HepG2 (cell line): ENCODE measurements around the gene KRTAP26-1. TPM values are rescaled to one million over a fixed set of nuclear protein-coding genes. Genes with fewer than 3 reads are reported as not detected.

ENCODE experiments used
- ATAC-seq: fragments of 200-7000 bp; cut with Tn5 transposase; 3 replicates; pipeline ENCODE4 v1.9.1; 2020; ENCODE audit warnings: mild to moderate bottlenecking, moderate library complexity
- BruUV-seq: library from RNA; stranded (reverse); fragments of 400-500 nt; replicated peaks from 2 replicates; lab custom pipeline; 2021; lab: Mats Ljungman, UMichigan
- CTCF ChIA-PET: fragments of 300-600 bp; formaldehyde crosslinking; extraction: SDS; loops from one replicate; lab custom pipeline; 2021; ENCODE audit warnings: low total read pairs, inconsistent platforms, low intra/inter-chr PET ratio; lab: Yijun Ruan, JAX
- POLR2A ChIA-PET: fragments of 350-600 bp; sonication (Branson Sonifier 250); formaldehyde crosslinking; loops from one replicate; lab custom pipeline; 2020; ENCODE audit warnings: antibody characterized with exemption, inconsistent platforms; lab: Yijun Ruan, JAX
- DNase-seq: peaks from one replicate; pipeline ENCODE4 v3.0.0-alpha.2; 2015; ENCODE audit warnings: low spot score
- FAIRE-seq: peaks from 3 replicates; lab custom pipeline; 2011; peaks lifted over from hg19 to GRCh38; lab: Jason Lieb, UNC
- H2AFZ ChIP-seq: one replicate; pipeline ENCODE4 v1.6.1; 2011; ENCODE audit warnings: low read length, inconsistent platforms
- H3K27ac ChIP-seq: fragments of 300-600 bp; 3 replicates; pipeline ENCODE4 v1.8.0; 2011; ENCODE audit warnings: mixed run types, mild to moderate bottlenecking, mixed read lengths, low read length, inconsistent platforms; ENCODE audit not compliant: insufficient read depth; ENCODE audit errors: extremely low read length
- H3K27me3 ChIP-seq, 2 experiments: fragments of 200-600 bp in 1 of 2; 2 replicates in 1 of 2; 3 replicates in 1 of 2; pipeline versions ENCODE4 v1.6.0 to v1.8.0; 2011; ENCODE audit warnings: low read length in 2 of 2, mild to moderate bottlenecking in 2 of 2, moderate library complexity in 2 of 2, inconsistent platforms in 1 of 2; ENCODE audit not compliant: insufficient read depth in 2 of 2, control insufficient read depth in 1 of 2
- H3K36me3 ChIP-seq, 2 experiments: fragments of 200-600 bp in 1 of 2; replicated peaks in 1 of 2; 2 replicates in 1 of 2; 3 replicates in 1 of 2; pipeline versions ENCODE4 v1.5.1 to v1.8.0; 2011; ENCODE audit warnings: low read length in 2 of 2, inconsistent platforms in 1 of 2; ENCODE audit not compliant: insufficient read depth in 2 of 2, control insufficient read depth in 1 of 2
- H3K4me1 ChIP-seq: 2 replicates; pipeline ENCODE4 v1.5.1; 2012; ENCODE audit warnings: low read length, inconsistent platforms; ENCODE audit not compliant: insufficient read depth
- H3K4me2 ChIP-seq: 2 replicates; pipeline ENCODE4 v1.6.0; 2011; ENCODE audit warnings: low read depth, low read length, inconsistent platforms
- H3K4me3 ChIP-seq, 3 experiments: fragments of 200-600 bp in 1 of 3; sonication (generic), shearing (Covaris generic) in 1 of 3; replicated peaks in 1 of 3; 2 replicates each; pipeline ENCODE4 v1.5.1; 2011 to 2016; ENCODE audit warnings: low read length in 3 of 3, inconsistent platforms in 2 of 3, low read depth in 2 of 3, mild to moderate bottlenecking in 2 of 3, control low read depth in 1 of 3, mixed read lengths in 1 of 3; ENCODE audit not compliant: insufficient read depth in 1 of 3
- H3K79me2 ChIP-seq: one replicate; pipeline ENCODE4 v1.6.1; 2011; ENCODE audit warnings: low read length, inconsistent platforms; ENCODE audit not compliant: insufficient read depth
- H3K9ac ChIP-seq: 2 replicates; pipeline ENCODE4 v1.6.0; 2011; ENCODE audit warnings: mild to moderate bottlenecking, low read depth, low read length, inconsistent platforms; ENCODE audit not compliant: insufficient read depth
- H3K9me3 ChIP-seq: 2 replicates; pipeline ENCODE4 v1.5.1; 2012; ENCODE audit warnings: mild to moderate bottlenecking, low read length
- H4K20me1 ChIP-seq: 2 replicates; pipeline ENCODE4 v1.6.0; 2011; ENCODE audit warnings: inconsistent platforms, mild to moderate bottlenecking, low read length, moderate library complexity; ENCODE audit not compliant: insufficient read depth
- ATF7 ChIP-seq, 2 experiments: fragments of 450-650 bp in 1 of 2; sonication (generic) in 1 of 2; formaldehyde crosslinking in 1 of 2; IDR thresholded peaks; 2 replicates each; pipeline versions ENCODE4 v1.4.0 to v1.6.1; 2016 to 2020; ENCODE audit warnings: antibody characterized with exemption in 1 of 2, mild to moderate bottlenecking in 1 of 2, missing genetic modification reagents in 1 of 2
- EZH2 ChIP-seq: conservative IDR thresholded peaks from 2 replicates; pipeline ENCODE4 v1.6.1; 2012; ENCODE audit warnings: mild to moderate bottlenecking, low read depth, low read length, moderate library complexity
- FOXO1 ChIP-seq: sonication (generic); formaldehyde crosslinking; IDR thresholded peaks from 2 replicates; pipeline ENCODE4 v1.4.0; 2020; ENCODE audit warnings: missing genetic modification reagents
- RFX3 ChIP-seq: IDR thresholded peaks from 2 replicates; pipeline ENCODE4 v1.6.1; 2016; ENCODE audit warnings: missing biosample characterization, missing genetic modification reagents
- TOPORS ChIP-seq: sonication (generic); formaldehyde crosslinking; IDR thresholded peaks from 2 replicates; pipeline ENCODE4 v1.8.0; 2023; ENCODE audit warnings: mild to moderate bottlenecking, missing genetic modification reagents
- ZBTB4 ChIP-seq: sonication (generic); formaldehyde crosslinking; IDR thresholded peaks from 2 replicates; pipeline ENCODE4 v1.4.0; 2020; ENCODE audit warnings: missing genetic modification reagents, mild to moderate bottlenecking, borderline replicate concordance
- ZNF687 ChIP-seq: sonication (generic); formaldehyde crosslinking; IDR thresholded peaks from 2 replicates; pipeline ENCODE4 v1.5.1; 2020; ENCODE audit warnings: mild to moderate bottlenecking, missing genetic modification reagents, moderate library complexity
- ZNF713 ChIP-seq: sonication (generic); formaldehyde crosslinking; IDR thresholded peaks from 2 replicates; pipeline ENCODE4 v1.4.0; 2020; ENCODE audit warnings: mild to moderate bottlenecking, missing genetic modification reagents
- ZNF768 ChIP-seq: sonication (generic); formaldehyde crosslinking; IDR thresholded peaks from 2 replicates; pipeline ENCODE4 v1.4.0; 2020; ENCODE audit warnings: missing genetic modification reagents
- WGBS: methylation state at CpG from one replicate; pipeline ENCODE4 v1.1.6; 2017; ENCODE audit warnings: low lambda C conversion rate; 5-methylcytosine and 5-hydroxymethylcytosine counted together
- in situ Hi-C: cut with HindIII; loops from 2 replicates; pipeline ENCODE4 v1.10.0; 2017; ENCODE audit warnings: low pct_unique_long_range_greater_than_20kb; ENCODE audit not compliant: extremely low pct_ligation_motif_present
- intact Hi-C: fragments of 100-400 bp; cut with micrococcal nuclease; formaldehyde crosslinking; loops from one replicate; pipeline ENCODE4 v1.10.0; 2022; ENCODE audit not compliant: unreplicated experiment
- polyA plus RNA-seq, 8 experiments: library from polyadenylated mRNA; depleted of rRNA in 3 of 8; stranded (reverse) in 7 of 8; unstranded in 1 of 8; fragments of >200 nt; fragmentation: Illumina TruSeq in 4 of 8; extraction: Trizol in 4 of 8; gene quantifications; 2 replicates each; pipeline versions ENCODE4 v1.2.1 to v1.2.3, GENCODE V29; 2011 to 2016; ENCODE audit warnings: low read depth in 4 of 8, missing spikeins in 1 of 8, mixed read lengths in 1 of 8; ENCODE audit not compliant: insufficient read depth in 1 of 8
- total RNA-seq, 5 experiments: library from RNA; depleted of rRNA; stranded (reverse); fragments of >200 nt; fragmentation: Illumina TruSeq; extraction: Trizol; gene quantifications; 2 replicates each; pipeline ENCODE4 v1.2.3, GENCODE V29; 2016; ENCODE audit warnings: low read depth in 1 of 5
- TF ChIP-seq, protein P1 (sequence below): IDR thresholded peaks from 2 replicates; pipeline ENCODE4 v1.6.1; 2018; ENCODE audit warnings: missing genetic modification reagents, mild to moderate bottlenecking, missing compliant biosample characterization
- TF ChIP-seq, protein P2 (sequence below): sonication (generic); formaldehyde crosslinking; IDR thresholded peaks from 2 replicates; pipeline ENCODE4 v1.4.0; 2020; ENCODE audit warnings: missing genetic modification reagents, borderline replicate concordance

KRTAP26-1 gene
- total and polyA plus RNA-seq, 2 of the 13 experiments (the other 11 are each of a cell fraction or from before 2014, with no cell fraction given), result not detected

DNA sequence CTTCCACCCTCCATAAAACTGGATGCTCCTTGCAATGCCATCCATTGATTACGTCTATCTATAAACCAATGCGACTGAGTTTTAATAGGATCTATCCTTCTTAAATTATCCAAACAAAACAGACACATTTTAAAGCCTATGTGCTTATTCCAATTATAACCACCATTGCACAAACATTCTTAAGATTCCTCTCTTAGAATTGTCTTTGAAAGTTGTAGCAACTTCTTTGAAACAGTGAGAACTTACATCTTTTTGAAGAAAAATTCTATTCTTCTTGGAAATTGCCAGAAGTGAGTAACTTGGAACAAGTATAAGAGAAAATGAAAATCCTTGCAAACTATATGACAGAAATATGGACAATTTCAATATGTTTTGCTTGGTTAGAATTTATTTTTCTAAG lies at the start of gene KRTAP26-1 (continued):
- TF ChIP-seq ZNF713, result no peak
- no peak for TF ChIP-seq TOPORS
- no peak for TF ChIP-seq ATF7 (IDR thresholded peaks at IDR 0.05)
- TF ChIP-seq ATF7 (CRISPR knock-in tag; IDR thresholded peaks at IDR 0.05), result no peak
- no peak for TF ChIP-seq EZH2
- TF ChIP-seq, protein P1, sequence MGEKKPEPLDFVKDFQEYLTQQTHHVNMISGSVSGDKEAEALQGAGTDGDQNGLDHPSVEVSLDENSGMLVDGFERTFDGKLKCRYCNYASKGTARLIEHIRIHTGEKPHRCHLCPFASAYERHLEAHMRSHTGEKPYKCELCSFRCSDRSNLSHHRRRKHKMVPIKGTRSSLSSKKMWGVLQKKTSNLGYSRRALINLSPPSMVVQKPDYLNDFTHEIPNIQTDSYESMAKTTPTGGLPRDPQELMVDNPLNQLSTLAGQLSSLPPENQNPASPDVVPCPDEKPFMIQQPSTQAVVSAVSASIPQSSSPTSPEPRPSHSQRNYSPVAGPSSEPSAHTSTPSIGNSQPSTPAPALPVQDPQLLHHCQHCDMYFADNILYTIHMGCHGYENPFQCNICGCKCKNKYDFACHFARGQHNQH, result no peak

DNA sequence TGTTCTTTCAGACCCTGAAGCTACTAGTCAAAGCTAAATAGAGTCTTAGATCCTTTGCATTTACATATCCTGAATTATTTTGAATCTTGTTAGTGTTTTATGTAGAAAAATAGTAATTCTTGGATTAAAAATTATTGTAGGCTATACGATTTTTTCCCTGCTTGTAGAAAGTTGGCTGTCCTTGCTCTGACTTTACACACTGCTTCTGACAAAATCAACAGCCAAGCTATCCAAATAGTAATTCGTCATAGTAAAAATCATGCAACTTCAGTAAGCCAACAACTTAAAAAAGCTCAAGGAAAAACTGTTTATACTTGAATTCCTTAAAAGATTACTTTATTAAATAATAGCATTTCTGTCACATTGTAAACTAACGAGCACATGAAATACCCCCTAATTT lies 35.8 kb upstream of the KRTAP26-1 start:
- CTCF ChIA-PET, result no interaction called here
- WGBS, result 1% methylated on average over 3 of the region's 3 CpGs
- Histone ChIP-seq H3K27ac (no peak overlapping the region), H3K36me3 (no peaks in the 10 kb centered on the region), H4K20me1 (no peaks in the 10 kb centered on the region), H3K27me3 (no peaks in the 10 kb centered on the region), H3K9me3 (peaks cover 78% of the 10 kb centered on the region), H2AFZ (no peak overlapping the region), H3K4me3 (no peak overlapping the region), H3K4me1 (no peaks in the 10 kb centered on the region), H3K9ac (no peak overlapping the region), H3K79me2 (no peaks in the 10 kb centered on the region), H3K4me2 (no peak overlapping the region)
- POLR2A ChIA-PET, result no interaction called here
- BruUV-seq, result no TSS peak
- FAIRE-seq (no peak), ATAC-seq (no peak), DNase-seq (no peak)
- in situ Hi-C loops (no loop called here), intact Hi-C loops (no loop called here)
- TF ChIP-seq RFX3 (CRISPR knock-in tag), result no peak
- no peak for TF ChIP-seq ZNF687 (CRISPR knock-in tag)
- no peak for TF ChIP-seq ZBTB4 (CRISPR knock-in tag)
- TF ChIP-seq, protein P2, sequence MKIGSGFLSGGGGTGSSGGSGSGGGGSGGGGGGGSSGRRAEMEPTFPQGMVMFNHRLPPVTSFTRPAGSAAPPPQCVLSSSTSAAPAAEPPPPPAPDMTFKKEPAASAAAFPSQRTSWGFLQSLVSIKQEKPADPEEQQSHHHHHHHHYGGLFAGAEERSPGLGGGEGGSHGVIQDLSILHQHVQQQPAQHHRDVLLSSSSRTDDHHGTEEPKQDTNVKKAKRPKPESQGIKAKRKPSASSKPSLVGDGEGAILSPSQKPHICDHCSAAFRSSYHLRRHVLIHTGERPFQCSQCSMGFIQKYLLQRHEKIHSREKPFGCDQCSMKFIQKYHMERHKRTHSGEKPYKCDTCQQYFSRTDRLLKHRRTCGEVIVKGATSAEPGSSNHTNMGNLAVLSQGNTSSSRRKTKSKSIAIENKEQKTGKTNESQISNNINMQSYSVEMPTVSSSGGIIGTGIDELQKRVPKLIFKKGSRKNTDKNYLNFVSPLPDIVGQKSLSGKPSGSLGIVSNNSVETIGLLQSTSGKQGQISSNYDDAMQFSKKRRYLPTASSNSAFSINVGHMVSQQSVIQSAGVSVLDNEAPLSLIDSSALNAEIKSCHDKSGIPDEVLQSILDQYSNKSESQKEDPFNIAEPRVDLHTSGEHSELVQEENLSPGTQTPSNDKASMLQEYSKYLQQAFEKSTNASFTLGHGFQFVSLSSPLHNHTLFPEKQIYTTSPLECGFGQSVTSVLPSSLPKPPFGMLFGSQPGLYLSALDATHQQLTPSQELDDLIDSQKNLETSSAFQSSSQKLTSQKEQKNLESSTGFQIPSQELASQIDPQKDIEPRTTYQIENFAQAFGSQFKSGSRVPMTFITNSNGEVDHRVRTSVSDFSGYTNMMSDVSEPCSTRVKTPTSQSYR (CRISPR knock-in tag), result no peak
- no peak for TF ChIP-seq FOXO1 (CRISPR knock-in tag)
- TF ChIP-seq EZH2, result no peak
- no peak for TF ChIP-seq ZNF768
